Heart right ventricle (tissue), 16 donors: ENCODE measurements around the gene ZBED3. TPM values are rescaled to one million over a fixed set of nuclear protein-coding genes. Genes with fewer than 3 reads are reported as not detected.

Source experiments
- ATAC-seq, 8 donors: fragments of 200-7000 bp; cut with Tn5 transposase; one replicate each; pipeline ENCODE4 v1.9.1; 2020; ENCODE audit warnings: mild to moderate bottlenecking in 8 of 8, moderate library complexity in 8 of 8, moderate number of reproducible peaks in 1 of 8
- DNase-seq, 2 donors: peaks; one replicate each; pipeline ENCODE4 v3.0.0-alpha.2; 2020
- H3K27ac ChIP-seq, 10 donors: fragments of 200-600 bp; sonication (generic) in 2 of 10; one replicate each; pipeline versions ENCODE4 v1.5.0 to v1.8.0; 2020 to 2022; ENCODE audit warnings: mild to moderate bottlenecking in 3 of 10
- H3K27me3 ChIP-seq, 7 donors: fragments of 200-600 bp; one replicate each; pipeline ENCODE4 v1.8.0; 2021 to 2022; ENCODE audit warnings: mild to moderate bottlenecking in 2 of 7
- H3K36me3 ChIP-seq, 9 donors: fragments of 200-600 bp; sonication (generic) in 1 of 9; one replicate each; pipeline versions ENCODE4 v1.5.0 to v1.8.0; 2020 to 2022; ENCODE audit warnings: mild to moderate bottlenecking in 2 of 9
- H3K4me1 ChIP-seq, 9 donors: fragments of 200-600 bp; sonication (generic) in 1 of 9; one replicate each; pipeline versions ENCODE4 v1.5.0 to v1.8.0; 2020 to 2022; ENCODE audit warnings: mild to moderate bottlenecking in 4 of 9
- H3K4me3 ChIP-seq, 10 donors: fragments of 200-600 bp; sonication (generic) in 2 of 10; one replicate each; pipeline versions ENCODE4 v1.5.0 to v1.8.0; 2020 to 2022; ENCODE audit warnings: mild to moderate bottlenecking in 7 of 10, moderate library complexity in 2 of 10
- H3K9me3 ChIP-seq, 11 donors: fragments of 200-600 bp in 10 of 11; sonication (generic) in 2 of 11; one replicate each; pipeline versions ENCODE4 v1.5.0 to v1.8.0; 2013 to 2022; ENCODE audit warnings: mild to moderate bottlenecking in 2 of 11, control low read depth in 1 of 11, moderate library complexity in 1 of 11
- CTCF ChIP-seq, 9 donors: fragments of 200-600 bp; sonication (generic) in 2 of 9; IDR thresholded peaks; one replicate each; pipeline versions ENCODE4 v1.5.0 to v1.8.0; 2021 to 2022; ENCODE audit warnings: antibody characterized with exemption in 9 of 9, mild to moderate bottlenecking in 5 of 9, moderate library complexity in 1 of 9
- WGBS, 2 donors: extraction: QIAGEN DNeasy Blood & Tissue Kit; methylation state at CpG; one replicate each; pipeline ENCODE4 v1.1.7; 2013; ENCODE audit warnings: inconsistent platforms in 1 of 2; 5-methylcytosine and 5-hydroxymethylcytosine counted together
- intact Hi-C, 10 donors: fragments of 100-400 bp; cut with DNase I; formaldehyde crosslinking; loops; one replicate each; pipeline versions ENCODE4 v1.11.1 to v1.14.2; 2022
- polyA plus RNA-seq, 2 donors: library from polyadenylated mRNA; stranded (reverse); fragments of 200-250 nt; gene quantifications; one replicate each; pipeline ENCODE4 v1.2.3, GENCODE V29; 2013
- total RNA-seq, 10 donors: library from RNA; stranded (reverse); fragmentation: NEBNext Ultra II Directional in 3 of 10; extraction: Animal tissue kit (Norgen Biotek cat#: 25700) in 3 of 10; gene quantifications; one replicate each; pipeline versions ENCODE4 v1.2.1 to v1.2.4, GENCODE V29; 2021 to 2023
- donor health status: Arrhythmogenic right ventricular cardiomyopathy.
- donor health status: ischemic (EF 13 %, LVEDD 7.1; RV severe dilation, severe dysfunction).
- donor health status: healthy with polysubstance abuse.
- donor health status: DM: no; HTN: yes; CAD: no.
- donor health status: DM: no; HTN: no; CAD: no.
- donor health status: ischemic (EF 25% LVEDD 6.9; RV normal size, moderate dysfunction).
- donor health status: ischemic (EF 25% LVEDD 5.7; RV mildly dilated, moderate dysfunction).
- donor health status: healthy.
- donor health status: DM: yes; HTN: yes; CAD: no.
- donor health status: Ischemic cardiomyopathy.
- donor health status: ischemic (EF 35%, LVEDD 5.7; RV mildly dilated, moderate dysfunction).
- donor health status: nonischemic (EF 11% LVEDD 7.7; RV severe dilation, severe dysfunction).
- donor health status: DM: yes; HTN: yes; CAD: no.
- donor health status: PGD.
- donor health status: ischemic (EF 29% LVEDD 5.4; RV normal size, mild dysfunction).
- donor health status: nonischemic (EF 23%, LVEDD 6.1; RV moderate dilation, normal function).

ZBED3 gene
- total and polyA plus RNA-seq, 12 donors: 2.6 to 8.9 (median 5.9) TPM

- Histone ChIP-seq H3K4me1 (no peaks in the 10 kb centered on the region), H3K36me3 (peaks cover 0 to 10% (median 0%) of the 10 kb centered on the region in 9 donors), H3K27me3 (no peaks in the 10 kb centered on the region), H3K9me3 (peaks cover 0 to 17% (median 0%) of the 10 kb centered on the region in 11 donors), H3K27ac (no peak overlapping the region), H3K4me3 (no peak overlapping the region)
- DNase-seq (no peak), ATAC-seq (no peak)
- 90 to 92% methylated on average over 7 of the region's 7 CpGs for WGBS, 2 donors
- intact Hi-C loops: no loop called here
- no peak for TF ChIP-seq CTCF (IDR thresholded peaks at IDR 0.05)
Measured at GRCh38 chr5:77102549-77102948, 15.5 kb upstream of the ZBED3 start.

GRCh38 chr5:77101298-77101697 is 14.2 kb upstream of the ZBED3 start:
- Histone ChIP-seq H3K27me3 (no peaks in the 10 kb centered on the region), H3K9me3 (peaks cover 0 to 8% (median 0%) of the 10 kb centered on the region in 11 donors), H3K36me3 (peaks cover 0 to 7% (median 0%) of the 10 kb centered on the region in 9 donors), H3K27ac (no peak overlapping the region), H3K4me1 (no peaks in the 10 kb centered on the region), H3K4me3 (no peak overlapping the region)
- ATAC-seq (no peak), DNase-seq (no peak)
- WGBS, 2 donors: 90 to 93% methylated on average over 4 of the region's 4 CpGs
- intact Hi-C loops: no loop called here
- TF ChIP-seq CTCF (IDR thresholded peaks at IDR 0.05): no peak

GRCh38 chr5:77095189-77095588 is 8.1 kb upstream of the ZBED3 start:
- Histone ChIP-seq H3K4me1 (no peaks in the 10 kb centered on the region), H3K4me3 (no peak overlapping the region), H3K27ac (no peak overlapping the region), H3K27me3 (no peaks in the 10 kb centered on the region), H3K36me3 (peaks cover 0 to 3% (median 0%) of the 10 kb centered on the region in 9 donors), H3K9me3 (no peaks in the 10 kb centered on the region)
- no peak for DNase-seq
- ATAC-seq: no peak
- 94 to 97% methylated on average over 4 of the region's 4 CpGs for WGBS, 2 donors
- intact Hi-C loops: no loop called here
- no peak for TF ChIP-seq CTCF (IDR thresholded peaks at IDR 0.05)

GRCh38 chr5:77087484-77088261 is 588 bp upstream of the ZBED3 start:
- peak; percentile 25 to 57 (median 47) for ATAC-seq
- intact Hi-C loops: loop anchor here in 4 of 10 donors (2.0 to 10.0 kb wide), 6 partner anchors 55 to 407 kb away; partner anchors contain the start of genes WDR41 (in 3 of the 4) and AGGF1 (in 1 of the 4)
- WGBS, 2 donors: 22 to 28% methylated on average over 16 of the region's 16 CpGs
- no peak for TF ChIP-seq CTCF (IDR thresholded peaks at IDR 0.05)
- H3K4me3 ChIP-seq: peak overlapping the region; percentile 66 to 98 (median 82)
- peaks cover 0 to 16% (median 0%) of the 10 kb centered on the region in 9 donors for H3K36me3 ChIP-seq
- no peaks in the 10 kb centered on the region for H3K9me3 ChIP-seq
- no peaks in the 10 kb centered on the region for H3K27me3 ChIP-seq
- peaks cover 2 to 21% (median 16%) of the 10 kb centered on the region in 9 donors for H3K4me1 ChIP-seq
- peak overlapping the region; percentile 86 to 98 (median 90) for H3K27ac ChIP-seq
- peak; percentile 16 to 27 for DNase-seq
